Activated T-cell treated with anti-CD3 and anti-CD28 coated beads for 1 hour (primary cell): ENCODE data around the gene CD99L2.

Experiments used
- DNase-seq: peaks from one replicate; pipeline ENCODE4 v3.0.0-alpha.2; 2020; ENCODE audit warnings: low read depth

Gene CD99L2

GRCh38 chrX:150763810-150764209 lies 134.7 kb downstream of the CD99L2 start:
- no peak for DNase-seq

GRCh38 chrX:150763303-150763797 lies 135.1 kb downstream of the CD99L2 start:
- DNase-seq: no peak

- no peak for DNase-seq
Measured at GRCh38 chrX:150762258-150763165, 136.0 kb downstream of the CD99L2 start.

- DNase-seq: no peak
Measured at GRCh38 chrX:150761819-150762216, 136.7 kb downstream of the CD99L2 start.

GRCh38 chrX:150761176-150761818 lies 137.2 kb downstream of the CD99L2 start:
- DNase-seq: no peak

GRCh38 chrX:150759568-150760416 lies 138.7 kb downstream of the CD99L2 start:
- no peak for DNase-seq

GRCh38 chrX:150757371-150757770 lies 141.1 kb downstream of the CD99L2 start:
- no peak for DNase-seq

GRCh38 chrX:150753968-150754367 lies 144.5 kb downstream of the CD99L2 start:
- no peak for DNase-seq

GRCh38 chrX:150753357-150753756 lies 145.1 kb downstream of the CD99L2 start:
- DNase-seq: no peak

GRCh38 chrX:150752124-150752523 lies 146.3 kb downstream of the CD99L2 start:
- no peak for DNase-seq

- no peak for DNase-seq
Measured at GRCh38 chrX:150736475-150736874, 162.0 kb downstream of the CD99L2 start.

GRCh38 chrX:150731795-150732194 lies 166.7 kb downstream of the CD99L2 start:
- no peak for DNase-seq

- DNase-seq: no peak
Measured at GRCh38 chrX:150730719-150731118, 167.7 kb downstream of the CD99L2 start.

- DNase-seq: no peak
Measured at GRCh38 chrX:150729956-150730355, 168.5 kb downstream of the CD99L2 start.

- DNase-seq: no peak
Measured at GRCh38 chrX:150719621-150720020, 178.8 kb downstream of the CD99L2 start.
